Hippocampal formation (tissue), 2 donors: ENCODE measurements around the gene TTC33.
"Not testable (repeated sequence)": the region's sequence is repeated elsewhere in the genome, so short reads cannot be mapped to it uniquely, and the experiment has no call there.

ENCODE experiments used
- DNase-seq, 2 donors: peaks; one replicate each; lab custom pipeline; 2025; lab: John Stamatoyannopoulos, UW

TTC33 gene

GRCh38 chr5:40653221-40654022 lies 102.3 kb downstream of the TTC33 start:
- DNase-seq, result no peak

DNA sequence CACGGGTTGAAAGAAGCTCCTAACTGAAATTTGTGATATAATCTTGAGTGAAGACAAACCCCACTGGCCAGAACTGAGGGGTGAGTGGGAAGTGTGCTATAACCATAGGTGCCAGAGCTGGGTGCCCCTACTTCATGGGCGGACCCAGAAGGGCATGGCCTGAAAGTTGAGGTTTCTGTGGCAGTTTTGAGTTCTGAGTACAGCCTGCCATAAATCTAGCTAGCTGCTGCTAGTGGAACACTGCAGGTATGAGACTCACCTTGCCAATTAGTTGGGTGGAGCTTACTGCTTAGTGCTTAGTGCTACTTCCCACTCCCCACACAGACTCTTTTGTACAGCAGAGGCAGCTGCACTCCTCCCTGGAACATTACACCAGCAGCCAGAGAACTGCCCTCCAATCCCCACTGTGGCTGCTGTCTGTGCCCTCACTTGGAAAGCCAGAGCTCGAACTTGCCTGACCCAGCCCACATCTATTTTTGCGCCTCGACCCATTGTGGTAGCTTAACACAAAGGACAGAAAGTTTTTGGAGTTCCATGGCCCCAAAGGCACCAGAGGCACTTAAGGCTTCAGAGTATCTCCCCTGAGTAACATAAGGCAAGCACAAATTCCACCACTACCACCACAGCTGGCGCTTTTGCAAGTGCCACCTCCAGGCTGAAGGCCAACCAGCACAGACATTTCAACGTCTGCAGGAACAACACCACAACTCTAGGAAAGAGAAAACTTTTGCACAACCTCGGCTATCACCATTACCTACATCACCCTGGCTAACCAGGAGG lies 103.1 kb downstream of the TTC33 start:
- DNase-seq, result no peak

- DNase-seq, result no peak
Measured at GRCh38 chr5:40651201-40651600, 104.6 kb downstream of the TTC33 start.

- DNase-seq, result no peak
Measured at GRCh38 chr5:40649463-40650030, 106.2 kb downstream of the TTC33 start.

GRCh38 chr5:40648150-40648549 lies 107.6 kb downstream of the TTC33 start:
- no peak for DNase-seq

- no peak for DNase-seq
Measured at GRCh38 chr5:40646266-40646665, 109.5 kb downstream of the TTC33 start.

- not testable (repeated sequence) for DNase-seq
Measured at GRCh38 chr5:40639531-40639930, 116.2 kb downstream of the TTC33 start.

DNA sequence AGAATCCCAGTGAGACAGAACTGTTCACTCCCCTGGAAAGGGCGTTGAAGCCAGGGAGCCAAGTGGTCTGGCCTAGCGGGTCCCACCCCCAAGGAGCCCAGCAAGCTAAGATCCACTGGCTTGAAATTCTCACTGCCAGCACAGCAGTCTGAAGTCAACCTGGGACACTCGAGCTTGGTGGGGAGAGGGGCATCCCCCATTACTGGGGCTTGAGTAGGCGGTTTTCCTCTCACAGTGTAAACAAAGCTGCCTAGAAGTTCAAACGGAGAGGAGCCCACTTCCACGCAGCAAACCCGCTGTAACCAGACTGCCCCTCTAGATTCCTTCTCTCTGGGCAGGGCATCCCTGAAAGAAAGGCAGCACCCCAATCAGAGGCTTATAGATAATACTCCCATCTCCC lies 121.2 kb downstream of the TTC33 start:
- DNase-seq, result no peak

- DNase-seq, result no peak
Measured at GRCh38 chr5:40634154-40634553, 121.6 kb downstream of the TTC33 start.

GRCh38 chr5:40631236-40631635 lies 124.5 kb downstream of the TTC33 start:
- no peak for DNase-seq

- DNase-seq, result no peak
Measured at GRCh38 chr5:40630126-40630525, 125.6 kb downstream of the TTC33 start.

- no peak for DNase-seq
Measured at GRCh38 chr5:40628407-40628806, 127.4 kb downstream of the TTC33 start.

- DNase-seq, result no peak
Measured at GRCh38 chr5:40627706-40628105, 128.1 kb downstream of the TTC33 start.

- DNase-seq, result no peak
Measured at GRCh38 chr5:40626801-40627200, 129.0 kb downstream of the TTC33 start.

DNA sequence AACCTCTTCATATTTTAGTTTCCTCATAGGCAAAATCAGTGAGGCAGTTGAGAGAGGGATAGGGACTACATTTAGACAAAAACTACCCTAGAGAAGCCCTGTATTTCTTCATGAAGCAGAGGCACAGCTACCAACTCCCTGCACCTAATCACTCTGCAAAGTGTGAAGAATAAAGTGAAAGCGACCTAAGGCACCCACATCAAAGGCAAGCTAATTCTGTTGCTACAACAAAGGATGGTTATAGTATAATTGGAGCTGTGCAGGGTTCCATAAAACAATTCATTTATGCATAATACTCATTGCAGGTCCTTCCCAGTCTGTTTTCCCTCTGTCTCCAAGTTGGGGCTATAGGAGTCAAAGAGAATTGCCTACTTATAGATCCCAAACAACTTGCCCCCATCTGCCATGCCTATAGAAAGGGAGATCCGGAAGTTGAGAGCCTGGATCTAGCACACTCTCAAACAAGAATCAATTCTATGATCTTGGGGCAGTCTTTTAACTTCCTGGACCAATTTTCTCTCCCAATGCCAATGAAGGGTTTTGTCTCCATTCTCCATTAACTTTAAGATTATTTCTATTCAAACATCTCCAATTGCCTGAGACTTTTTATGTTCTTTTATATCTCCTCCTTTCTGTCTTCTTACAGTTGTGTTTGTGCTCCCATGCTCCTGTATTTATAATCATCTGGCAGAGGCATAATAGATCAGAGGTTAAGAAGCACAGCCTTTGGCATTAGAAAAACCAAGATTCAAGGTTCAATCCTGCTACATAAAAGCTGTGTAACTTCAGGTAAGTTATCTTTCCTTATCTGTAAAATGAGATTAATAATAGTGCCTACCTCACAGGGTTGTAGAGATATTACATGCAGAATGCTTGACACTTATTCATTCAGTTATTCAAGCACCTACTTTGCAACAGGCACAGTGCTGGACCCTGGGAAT lies 132.0 kb downstream of the TTC33 start:
- no peak for DNase-seq

GRCh38 chr5:40622463-40623252 lies 133.1 kb downstream of the TTC33 start:
- DNase-seq, result no peak

GRCh38 chr5:40619421-40619820 lies 136.3 kb downstream of the TTC33 start:
- DNase-seq, result no peak

- no peak for DNase-seq
Measured at GRCh38 chr5:40618926-40619325, 136.8 kb downstream of the TTC33 start.

DNA sequence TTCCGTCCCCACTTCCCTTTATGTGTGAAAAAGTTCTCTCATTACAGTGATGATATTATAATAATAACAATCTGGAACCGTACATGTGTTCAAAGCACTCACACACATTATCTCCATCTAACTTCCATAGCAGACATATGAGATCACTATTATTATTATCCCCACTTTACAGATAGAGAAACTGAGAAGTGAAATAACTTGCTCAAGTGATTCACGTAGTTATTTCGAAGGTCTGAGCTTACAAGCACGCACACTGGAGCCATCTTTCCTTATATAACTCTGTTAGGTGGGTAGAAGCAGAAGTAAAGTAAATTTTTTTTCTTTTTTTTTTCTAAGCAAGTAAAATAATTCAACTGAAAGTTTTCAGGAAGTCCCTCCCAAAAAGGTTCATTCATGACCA lies 139.0 kb downstream of the TTC33 start:
- DNase-seq, result no peak

DNA sequence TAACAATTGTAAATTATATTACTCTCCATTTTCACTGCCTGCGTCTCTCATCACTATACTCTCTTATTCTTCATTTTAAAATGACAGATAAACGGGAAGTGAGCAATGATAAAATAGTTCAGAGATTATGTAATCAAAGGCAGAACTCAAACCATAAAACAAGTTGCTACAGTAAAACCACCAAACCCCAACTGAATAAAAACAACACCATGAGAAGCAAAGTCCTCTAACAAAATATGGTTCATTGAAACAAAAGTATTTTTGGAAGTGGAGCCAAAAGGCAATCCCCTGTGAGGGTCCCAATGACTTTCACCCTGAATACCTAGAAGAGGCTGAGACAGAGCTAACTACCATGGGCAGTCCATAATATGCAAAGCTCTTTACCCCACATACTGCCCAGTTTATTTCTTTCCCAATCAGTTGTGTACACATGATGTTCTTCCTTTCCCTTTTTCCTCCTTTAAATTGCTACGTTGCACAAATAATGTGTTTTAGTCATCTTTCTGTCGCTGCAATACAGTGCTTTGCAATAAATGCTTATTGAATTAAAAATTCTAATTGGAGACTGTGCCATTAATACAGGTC lies 140.1 kb downstream of the TTC33 start:
- no peak for DNase-seq
